HG02623 (cell line): ENCODE data around the gene PHF20.
"Not testable (repeated sequence)": the region's sequence is repeated elsewhere in the genome, so short reads cannot be mapped to it uniquely, and the experiment has no call there.

Source experiments
- ATAC-seq: cut with Tn5 transposase; IDR thresholded peaks from one replicate; pipeline ENCODE4 v1.9.1; 2021; ENCODE audit warnings: moderate library complexity; ENCODE audit not compliant: unreplicated experiment

The PHF20 gene

GRCh38 chr20:35771689-35772562 lies at the start of gene PHF20:
Gene PHF20, plus strand, starts transcription at chr20:35772015. Its CDS starts 29,508 bp downstream, at chr20:35801523.
- ATAC-seq: peak; percentile 75

- not testable (repeated sequence) for ATAC-seq
Observed at GRCh38 chr20:35723275-35723639, 48.6 kb upstream of the PHF20 start.

GRCh38 chr20:35723652-35724320 lies 48.0 kb upstream of the PHF20 start:
- ATAC-seq: not testable (repeated sequence)

- no peak for ATAC-seq
Observed at GRCh38 chr20:35724321-35725230, 47.2 kb upstream of the PHF20 start.

- no peak for ATAC-seq
Observed at GRCh38 chr20:35726842-35727711, 44.7 kb upstream of the PHF20 start.

- ATAC-seq: no peak
Observed at GRCh38 chr20:35729283-35729807, 42.5 kb upstream of the PHF20 start.

GRCh38 chr20:35729836-35730582 lies 41.8 kb upstream of the PHF20 start:
- no peak for ATAC-seq

GRCh38 chr20:35730583-35731468 lies 41.0 kb upstream of the PHF20 start:
- no peak for ATAC-seq

- ATAC-seq: no peak
Observed at GRCh38 chr20:35731469-35731788, 40.4 kb upstream of the PHF20 start.

GRCh38 chr20:35731862-35732643 lies 39.8 kb upstream of the PHF20 start:
- ATAC-seq: no peak

GRCh38 chr20:35732644-35732982 lies 39.2 kb upstream of the PHF20 start:
- no peak for ATAC-seq

- no peak for ATAC-seq
Observed at GRCh38 chr20:35734374-35734773, 37.4 kb upstream of the PHF20 start.

GRCh38 chr20:35734777-35735649 lies 36.8 kb upstream of the PHF20 start:
- ATAC-seq: no peak

- no peak for ATAC-seq
Observed at GRCh38 chr20:35735826-35736470, 35.9 kb upstream of the PHF20 start.

- ATAC-seq: no peak
Observed at GRCh38 chr20:35737865-35738333, 33.9 kb upstream of the PHF20 start.
